HAP-1 (cell line): ENCODE results near the gene TANC1.

Experiments
- DNase-seq, 2 experiments: peaks; one replicate each; pipeline ENCODE4 v3.0.0-alpha.2; 2016 to 2020; ENCODE audit warnings: low spot score in 2 of 2
- H3K27me3 ChIP-seq: fragments of 250-450 bp; sonication (Bioruptor Pico); 2 replicates; pipeline ENCODE4 v1.5.1; 2020; ENCODE audit warnings: low read depth, mild to moderate bottlenecking, moderate library complexity
- H3K36me3 ChIP-seq: fragments of 250-450 bp; sonication (Bioruptor Pico); replicated peaks from 2 replicates; pipeline ENCODE4 v1.5.1; 2020; ENCODE audit warnings: mild to moderate bottlenecking
- H3K4me1 ChIP-seq: fragments of 250-450 bp; sonication (Bioruptor Pico); 2 replicates; pipeline ENCODE4 v1.5.1; 2020; ENCODE audit warnings: mild to moderate bottlenecking
- H3K4me3 ChIP-seq: fragments of 250-450 bp; sonication (Bioruptor Pico); 2 replicates; pipeline ENCODE4 v1.5.1; 2020; ENCODE audit warnings: mild to moderate bottlenecking, moderate library complexity
- H3K9me3 ChIP-seq: fragments of 250-450 bp; sonication (Bioruptor Pico); 2 replicates; pipeline ENCODE4 v1.5.1; 2020; ENCODE audit warnings: mild to moderate bottlenecking, moderate library complexity
- in situ Hi-C: fragments of 300-500 bp; cut with MboI; formaldehyde crosslinking; loops from 3 replicates; pipeline ENCODE4 v1.14.3; 2020; ENCODE audit warnings: low sequenced_read_pairs, inconsistent platforms, mixed read lengths

Gene TANC1

DNA sequence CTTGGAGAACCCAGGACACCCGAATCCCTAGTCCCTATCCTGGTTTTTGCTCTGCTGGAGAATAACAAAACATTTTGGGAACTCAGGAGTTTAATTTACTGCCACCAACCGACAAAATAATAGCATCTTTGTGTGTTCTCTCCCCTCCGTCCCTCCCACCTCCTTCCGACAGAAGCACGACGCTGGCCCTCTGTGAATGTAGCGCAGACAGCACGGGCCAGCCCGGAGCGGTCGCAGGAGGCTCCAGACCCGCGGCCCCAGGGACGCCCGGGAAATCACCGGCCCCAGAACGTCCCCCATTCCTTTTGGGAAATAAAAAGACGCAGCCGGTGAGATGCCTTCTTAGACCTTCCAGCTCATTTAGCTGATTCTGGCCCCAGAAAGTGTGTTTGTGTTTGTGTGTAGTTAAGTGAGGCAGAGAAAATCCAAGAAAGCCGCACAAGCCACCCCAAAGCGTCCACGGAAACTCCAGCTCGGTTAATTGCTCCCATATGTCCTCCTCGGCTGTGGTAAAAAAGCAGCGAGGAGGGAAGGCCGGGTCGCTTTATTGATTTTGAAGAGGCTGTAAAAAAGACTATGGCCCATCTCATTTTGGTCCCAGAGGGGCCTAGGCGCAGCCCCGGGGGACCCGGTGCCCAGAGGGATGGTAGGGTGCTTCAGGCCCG is 577 bp upstream of the TANC1 start:
- Histone ChIP-seq H3K4me1 (peaks cover 35% of the 10 kb centered on the region), H3K9me3 (no peaks in the 10 kb centered on the region), H3K4me3 (peak overlapping the region; percentile 67), H3K36me3 (no peaks in the 10 kb centered on the region), H3K27me3 (peaks cover 5% of the 10 kb centered on the region)
- in situ Hi-C loops, result no loop called here
- peak in 1 of 2 experiments; percentile 74 for DNase-seq

DNA sequence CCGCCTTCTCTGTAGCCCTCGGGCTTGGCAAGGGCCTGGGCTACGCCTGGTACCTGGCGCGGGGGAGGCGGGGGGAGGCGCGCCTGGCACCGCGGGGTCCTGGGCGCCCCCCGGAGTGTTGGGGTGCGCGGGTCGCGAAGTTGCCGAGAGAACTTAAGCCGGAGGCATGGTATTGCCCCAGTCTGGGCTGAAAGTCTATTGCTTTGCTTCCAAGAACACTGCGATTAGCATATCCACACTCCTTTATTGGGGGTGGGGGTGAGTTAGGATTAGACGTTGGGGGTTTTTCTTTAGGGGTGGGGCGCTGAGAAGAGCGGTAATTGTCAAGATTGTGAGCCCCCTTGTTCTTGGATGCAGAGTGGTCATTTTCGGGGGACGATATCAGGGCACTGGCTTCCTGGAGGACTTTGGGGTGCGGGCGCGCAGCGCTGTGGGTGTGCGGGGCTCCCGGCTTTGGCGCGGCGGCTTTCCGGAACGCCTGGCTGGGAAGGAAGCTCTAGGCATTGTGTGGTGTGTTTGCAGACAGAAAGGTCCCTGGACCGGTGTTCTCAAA is 798 bp downstream of the TANC1 start:
- Histone ChIP-seq H3K36me3 (no peaks in the 10 kb centered on the region), H3K4me3 (peak overlapping the region; percentile 67), H3K4me1 (peaks cover 48% of the 10 kb centered on the region), H3K9me3 (no peaks in the 10 kb centered on the region), H3K27me3 (no peaks in the 10 kb centered on the region; the same call in 1 of the 2 replicates)
- in situ Hi-C loops, result no loop called here
- no peak for DNase-seq

DNA sequence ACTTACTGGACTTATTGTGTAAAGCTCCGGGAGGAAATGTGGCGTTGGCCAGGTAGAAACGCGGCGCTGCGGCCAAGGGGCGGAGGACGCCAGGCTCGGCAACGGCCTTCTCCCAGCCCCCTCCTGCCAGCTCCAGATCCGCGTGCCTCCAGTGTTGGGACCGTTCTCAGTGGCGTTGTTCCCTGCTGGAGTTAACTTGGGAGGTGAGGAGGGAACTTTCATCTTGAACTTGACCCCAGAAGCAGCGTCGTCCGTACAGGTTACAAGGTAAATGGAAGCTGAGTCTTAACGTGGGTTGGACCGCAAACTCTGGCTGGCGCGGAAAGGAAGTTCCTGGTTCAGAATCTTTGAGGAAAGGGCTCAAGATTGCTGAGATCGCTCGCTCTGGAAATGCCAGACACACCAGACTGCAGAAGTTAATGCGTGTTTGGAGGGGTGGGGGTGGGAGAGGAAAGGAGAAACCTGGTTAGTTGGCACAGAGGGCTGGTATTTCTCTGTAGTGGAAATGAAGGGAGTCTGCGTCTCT is 1.3 kb downstream of the TANC1 start:
- Histone ChIP-seq H3K4me1 (peaks cover 48% of the 10 kb centered on the region), H3K27me3 (no peaks in the 10 kb centered on the region)

DNA sequence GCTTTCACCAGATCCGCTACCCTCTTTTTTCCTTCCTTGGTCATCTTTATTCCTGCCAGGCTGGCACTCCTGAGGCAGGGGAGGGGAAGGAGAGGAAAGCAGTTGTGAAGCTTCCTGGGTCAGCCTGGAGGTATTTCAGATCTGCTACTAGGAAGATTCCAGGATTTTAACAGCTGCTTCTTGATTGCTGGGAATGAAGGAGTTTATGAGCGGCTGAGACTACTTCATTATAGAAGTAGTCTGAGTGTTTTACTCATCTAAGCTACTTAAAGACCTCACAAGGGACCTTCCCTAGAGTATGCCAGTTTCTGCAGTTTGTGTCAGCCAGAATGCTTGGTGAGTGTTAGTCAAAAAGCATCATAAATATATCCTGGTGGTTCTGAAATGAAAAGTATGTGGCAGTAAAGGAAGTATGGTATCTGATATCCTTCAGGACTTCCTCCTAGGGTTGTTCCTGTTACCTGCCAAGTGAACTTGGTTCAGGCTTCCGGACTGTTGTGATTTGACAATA is 1.9 kb downstream of the TANC1 start:
- H3K36me3 ChIP-seq, result no peaks in the 10 kb centered on the region
- peaks cover 48% of the 10 kb centered on the region for H3K4me1 ChIP-seq
- peak overlapping the region; percentile 67 for H3K4me3 ChIP-seq
- no peak for DNase-seq
- H3K27me3 ChIP-seq, result no peaks in the 10 kb centered on the region
- H3K9me3 ChIP-seq, result no peaks in the 10 kb centered on the region
- in situ Hi-C loops, result no loop called here

More for the DNA sequence above, 1.3 kb downstream of the TANC1 start:
- in situ Hi-C loops, result no loop called here
- no peaks in the 10 kb centered on the region for H3K36me3 ChIP-seq
- H3K9me3 ChIP-seq, result no peaks in the 10 kb centered on the region
- H3K4me3 ChIP-seq, result peak overlapping the region; percentile 67
- peak in 1 of 2 experiments; percentile 61 for DNase-seq

- no peaks in the 10 kb centered on the region for H3K36me3 ChIP-seq
- in situ Hi-C loops, result no loop called here
- no peak overlapping the region for H3K4me3 ChIP-seq
- no peaks in the 10 kb centered on the region for H3K9me3 ChIP-seq
- H3K27me3 ChIP-seq, result no peaks in the 10 kb centered on the region
- H3K4me1 ChIP-seq, result peaks cover 36% of the 10 kb centered on the region
- DNase-seq, result peak in 1 of 2 experiments; percentile 62
Measured at GRCh38 chr2:158973116-158973956, 4.9 kb downstream of the TANC1 start.

- in situ Hi-C loops, result no loop called here
- Histone ChIP-seq H3K27me3 (no peaks in the 10 kb centered on the region), H3K4me3 (no peak overlapping the region), H3K4me1 (peaks cover 34% of the 10 kb centered on the region), H3K9me3 (no peaks in the 10 kb centered on the region), H3K36me3 (no peaks in the 10 kb centered on the region)
- no peak for DNase-seq
Measured at GRCh38 chr2:158975271-158975921, 7.0 kb downstream of the TANC1 start.

DNA sequence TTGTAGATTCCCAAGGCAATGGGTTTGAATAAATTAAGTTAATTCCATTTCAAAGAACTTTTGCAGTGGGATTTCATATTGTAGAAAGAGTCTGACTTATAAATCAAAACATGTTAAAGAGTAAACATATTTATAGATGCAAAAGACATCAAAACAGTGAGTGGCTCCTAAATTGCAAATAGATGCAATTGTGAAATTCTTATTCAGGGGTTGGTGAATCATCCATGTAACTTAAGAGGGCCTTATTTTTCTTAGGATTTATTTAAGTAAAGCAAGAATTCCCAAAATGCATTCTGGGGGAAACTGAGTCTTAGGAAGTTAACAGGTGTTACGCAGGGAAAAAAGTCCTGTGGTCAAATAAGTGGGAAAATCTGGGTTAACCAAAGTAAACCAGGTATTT is 11.3 kb downstream of the TANC1 start:
- Histone ChIP-seq H3K4me1 (peaks cover 12% of the 10 kb centered on the region), H3K9me3 (no peaks in the 10 kb centered on the region), H3K36me3 (no peaks in the 10 kb centered on the region), H3K27me3 (no peaks in the 10 kb centered on the region), H3K4me3 (no peak overlapping the region)
- no peak for DNase-seq
- in situ Hi-C loops, result no loop called here

DNA sequence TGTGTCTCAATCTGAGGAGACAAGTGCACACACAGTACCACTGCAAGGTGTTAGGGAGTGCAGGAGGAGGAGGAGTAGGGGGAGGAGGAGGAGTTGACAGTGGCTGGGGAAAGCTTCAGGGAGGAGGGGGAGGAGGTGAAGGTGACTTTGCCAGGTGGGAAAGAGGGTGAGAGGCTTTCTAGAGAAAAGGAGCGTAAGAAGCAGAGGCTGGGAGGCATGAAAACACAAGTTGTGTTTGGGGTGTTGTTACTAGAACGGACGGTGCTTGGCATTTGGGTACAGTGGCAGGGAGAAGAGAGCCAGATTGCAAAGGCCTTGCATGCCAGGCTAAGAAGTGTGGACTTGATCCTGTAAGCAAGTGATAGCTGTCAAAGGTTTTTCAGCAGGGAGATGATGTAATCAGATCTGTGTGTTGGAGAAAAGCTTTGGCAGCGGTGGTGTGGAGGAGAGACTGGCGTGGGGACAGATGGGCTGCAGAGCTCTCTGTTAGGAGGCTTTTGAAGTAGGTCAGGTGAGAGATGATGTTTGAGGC is 16.2 kb downstream of the TANC1 start:
- H3K27me3 ChIP-seq, result no peaks in the 10 kb centered on the region
- H3K4me3 ChIP-seq, result no peak overlapping the region
- no peak for DNase-seq
- no peaks in the 10 kb centered on the region for H3K36me3 ChIP-seq
- in situ Hi-C loops, result no loop called here
- no peaks in the 10 kb centered on the region for H3K9me3 ChIP-seq
- H3K4me1 ChIP-seq, result peaks cover 12% of the 10 kb centered on the region

DNA sequence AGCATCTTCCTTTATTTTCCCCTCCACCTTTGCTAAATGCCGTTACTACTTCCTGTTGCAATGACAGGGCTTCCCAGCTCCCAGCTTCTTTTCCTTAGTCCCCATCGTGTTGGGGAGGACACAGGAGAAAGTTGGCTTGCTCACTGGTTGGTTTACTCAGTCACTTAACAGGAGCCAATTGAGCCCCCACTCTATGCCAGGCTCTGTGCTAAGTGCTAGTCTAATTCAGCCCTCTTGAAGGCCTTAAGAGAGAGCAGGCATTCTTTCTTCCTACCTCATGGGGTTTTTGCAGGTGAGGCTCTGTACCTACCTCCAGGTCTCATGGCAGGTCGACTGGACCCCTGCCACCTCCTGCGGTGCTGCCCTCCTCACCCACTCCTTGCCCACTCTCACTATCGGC is 20.1 kb downstream of the TANC1 start:
- in situ Hi-C loops, result no loop called here
- H3K4me3 ChIP-seq, result no peak overlapping the region
- no peak for DNase-seq

GRCh38 chr2:158989165-158989564 is 20.7 kb downstream of the TANC1 start:
- Histone ChIP-seq H3K4me1 (no peaks in the 10 kb centered on the region; the same call in none of the 2 replicates), H3K36me3 (no peaks in the 10 kb centered on the region), H3K27me3 (no peaks in the 10 kb centered on the region), H3K9me3 (no peaks in the 10 kb centered on the region), H3K4me3 (no peak overlapping the region)
- DNase-seq, result no peak
- in situ Hi-C loops, result no loop called here

More for the DNA sequence above, 20.1 kb downstream of the TANC1 start:
- no peaks in the 10 kb centered on the region for H3K9me3 ChIP-seq
- H3K27me3 ChIP-seq, result no peaks in the 10 kb centered on the region
- no peaks in the 10 kb centered on the region for H3K36me3 ChIP-seq
- no peaks in the 10 kb centered on the region; the same call in none of the 2 replicates for H3K4me1 ChIP-seq

DNA sequence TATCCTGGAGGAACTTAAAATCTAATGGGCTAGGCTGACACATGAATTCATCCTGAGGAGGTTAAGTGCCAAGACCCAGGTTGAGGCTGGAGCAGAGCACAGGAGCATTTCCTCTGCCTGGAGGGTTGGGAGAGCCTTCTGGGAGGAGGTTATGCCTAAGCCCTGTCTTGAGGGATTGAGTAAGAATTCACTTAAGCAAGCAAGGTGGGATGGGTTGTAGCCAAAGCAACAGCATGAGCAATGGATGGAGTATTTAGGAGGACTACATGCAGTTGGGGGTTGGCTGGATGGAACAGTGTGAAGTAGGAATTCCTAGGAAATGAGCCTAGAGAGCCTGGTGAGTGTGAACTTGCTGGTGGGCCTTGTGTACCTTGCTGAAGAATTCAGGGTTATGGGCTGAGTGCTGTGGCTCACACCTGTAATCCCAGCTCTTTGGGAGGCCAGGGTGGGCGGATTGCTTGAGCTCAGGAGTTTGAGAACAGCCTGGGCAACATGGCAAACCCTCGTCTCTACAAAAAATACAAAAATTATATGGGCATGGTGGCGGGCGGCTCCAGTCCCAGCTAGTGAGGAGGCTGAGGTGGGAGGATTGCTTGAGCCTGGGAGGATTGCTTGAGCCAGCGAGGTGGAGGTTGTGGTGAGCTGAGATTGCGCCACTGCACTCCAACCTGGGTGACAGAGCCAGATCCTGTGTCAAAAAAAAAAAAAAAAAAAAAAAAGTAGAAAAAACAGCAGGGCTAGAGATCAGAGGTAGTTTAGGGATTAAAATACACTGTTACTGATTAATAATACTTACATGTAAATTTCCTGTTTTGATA is 22.2 kb downstream of the TANC1 start:
- H3K9me3 ChIP-seq, result no peaks in the 10 kb centered on the region
- no peaks in the 10 kb centered on the region; the same call in 1 of the 2 replicates for H3K4me1 ChIP-seq
- in situ Hi-C loops, result no loop called here
- H3K4me3 ChIP-seq, result no peak overlapping the region
- DNase-seq, result no peak
- H3K27me3 ChIP-seq, result no peaks in the 10 kb centered on the region
- no peaks in the 10 kb centered on the region for H3K36me3 ChIP-seq

GRCh38 chr2:158993030-158993429 is 24.6 kb downstream of the TANC1 start:
- H3K4me3 ChIP-seq, result no peak overlapping the region
- H3K36me3 ChIP-seq, result no peaks in the 10 kb centered on the region
- H3K4me1 ChIP-seq, result no peaks in the 10 kb centered on the region; the same call in 1 of the 2 replicates
- no peaks in the 10 kb centered on the region for H3K9me3 ChIP-seq
- in situ Hi-C loops, result no loop called here
- no peaks in the 10 kb centered on the region for H3K27me3 ChIP-seq
- no peak for DNase-seq
